HG03280 (cell line): ENCODE data around the gene TRDN.

ENCODE experiments used
- ATAC-seq: cut with Tn5 transposase; IDR thresholded peaks from one replicate; pipeline ENCODE4 v1.9.1; 2021; ENCODE audit warnings: mild to moderate bottlenecking, moderate library complexity; ENCODE audit not compliant: unreplicated experiment

Gene TRDN

GRCh38 chr6:123189816-123190215 lies 446.9 kb downstream of the TRDN start:
- no peak for ATAC-seq

DNA sequence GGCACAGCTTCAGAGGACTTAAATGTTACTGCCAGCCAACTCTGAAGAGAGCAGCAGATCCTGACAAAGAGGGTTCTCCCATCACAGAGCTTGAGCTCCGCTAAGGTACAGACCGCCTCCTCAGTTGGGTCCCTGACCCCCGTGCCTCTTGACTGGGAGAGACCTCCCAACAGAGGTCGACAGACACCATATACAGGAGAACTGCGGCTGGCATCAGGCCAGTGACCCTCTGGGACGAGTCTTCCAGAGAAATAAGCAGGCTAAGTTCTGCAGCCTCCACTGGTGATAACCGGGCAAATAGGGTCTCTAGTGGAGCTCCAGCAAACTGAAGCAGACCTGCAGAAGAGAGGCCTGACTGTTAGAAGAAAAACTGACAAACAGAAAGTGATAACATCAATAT lies 453.8 kb downstream of the TRDN start:
- ATAC-seq, result no peak

DNA sequence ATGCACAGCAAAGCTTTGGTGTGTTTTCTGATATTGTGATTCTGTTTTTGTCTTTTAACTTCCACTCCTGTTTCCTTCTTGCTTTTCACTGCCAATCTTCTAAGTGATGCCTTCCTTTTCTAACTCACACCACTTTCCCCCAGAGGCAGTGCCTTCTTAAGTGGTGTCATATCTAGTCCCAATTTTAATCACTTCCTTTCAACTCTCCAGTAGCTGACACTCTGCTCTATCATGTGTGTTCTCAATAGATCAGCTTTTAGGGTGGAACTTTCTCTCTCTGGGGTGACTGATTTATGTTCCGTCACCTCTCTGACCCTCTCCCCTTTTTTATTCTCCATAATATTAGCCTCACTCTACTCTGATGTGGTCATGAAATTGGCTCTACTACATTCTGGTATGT lies 460.0 kb downstream of the TRDN start:
- ATAC-seq, result no peak

DNA sequence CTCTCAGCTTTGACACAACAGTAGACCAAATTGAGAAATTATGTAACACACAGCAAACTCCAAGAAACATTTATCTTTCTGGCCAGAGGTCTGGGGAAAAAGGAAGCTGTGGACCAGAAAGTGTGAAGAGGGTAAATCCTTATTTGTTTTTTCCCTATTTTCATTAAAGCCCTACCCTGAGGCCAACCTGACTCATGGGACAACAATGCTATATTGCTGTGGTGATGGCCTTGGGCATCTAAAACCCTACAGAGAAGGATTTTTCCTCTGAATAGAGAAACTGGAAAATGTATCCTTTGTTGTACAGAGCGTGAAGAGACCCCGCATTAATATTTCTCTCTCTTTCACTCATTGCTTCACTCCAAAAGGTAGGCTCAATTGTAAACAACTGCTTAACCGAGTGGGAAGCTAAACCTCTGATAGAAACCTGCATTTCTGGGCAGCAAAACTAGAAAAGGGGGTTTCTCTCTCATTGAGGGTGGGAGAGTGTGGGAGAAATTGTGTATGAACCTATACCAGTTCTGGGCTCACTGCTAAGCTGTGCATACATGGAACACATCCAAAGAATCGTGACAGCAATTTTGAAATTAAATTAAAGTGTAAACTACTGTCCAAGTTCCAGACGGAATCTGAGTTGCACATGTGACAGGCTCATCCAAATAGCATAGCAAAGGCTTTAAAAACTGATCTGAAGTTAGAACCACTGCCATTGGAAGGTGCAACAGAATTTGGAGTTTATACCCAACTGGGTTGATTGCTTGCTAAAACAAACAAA lies 465.2 kb downstream of the TRDN start:
- ATAC-seq, result no peak

- no peak for ATAC-seq
These were observed 467.0 kb downstream of the TRDN start for GRCh38 chr6:123169774-123170095.

- ATAC-seq, result no peak
These were observed 467.6 kb downstream of the TRDN start for GRCh38 chr6:123168892-123169773.

- ATAC-seq, result no peak
These were observed 468.3 kb downstream of the TRDN start for GRCh38 chr6:123168466-123168865.
